Measurements from ENCODE around the gene CD48.

DNA sequence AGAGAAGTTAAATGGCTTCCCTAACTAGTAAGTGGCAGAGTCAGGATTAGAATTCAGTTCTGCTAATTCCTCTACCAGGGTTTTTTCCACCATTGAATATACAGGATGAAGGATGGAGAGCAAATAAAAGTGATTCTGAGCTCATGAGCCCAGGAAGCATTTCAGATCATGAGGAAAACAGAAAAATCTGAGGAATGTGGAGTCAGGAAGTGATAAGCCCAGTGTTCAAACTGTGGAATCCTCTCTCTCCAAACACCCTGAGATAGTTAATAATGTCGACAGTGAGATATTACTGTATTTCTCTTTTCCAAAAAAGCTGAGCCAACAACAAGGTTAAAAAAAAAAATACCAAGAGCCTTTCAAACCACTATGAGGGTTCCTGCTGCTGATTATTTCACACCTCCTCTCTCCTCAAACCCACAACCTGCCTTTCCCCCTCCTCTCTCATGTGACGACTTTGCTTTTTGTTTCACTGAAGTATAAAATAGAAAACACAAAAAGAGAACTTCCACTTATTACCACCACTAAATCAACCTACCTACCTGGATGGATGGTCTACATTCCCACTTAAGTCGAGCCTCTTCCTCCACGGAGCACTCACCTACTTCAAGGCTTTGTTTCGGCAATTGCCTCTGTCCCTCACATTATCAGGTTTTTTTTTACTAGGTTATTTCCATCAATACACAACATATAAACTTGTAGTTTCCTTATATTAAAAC lies 73.6 kb downstream of the CD48 start:
- TF ChIP-seq POLR2AphosphoS5 (IDR thresholded peaks at IDR 0.05; ENCODE audit: low read depth, low read length) (0 out of 2 replicates have a peak, but pooled peaks have one; percentile 1), POLR2A (IDR thresholded peaks at IDR 0.05; ENCODE audit: low read depth, low read length) (no peak; the same call in 1 of the 2 replicates), TAF1 (IDR thresholded peaks at IDR 0.05; ENCODE audit: borderline replicate concordance, low read depth, low read length) (no peak)
